ENCODE results near the gene ALOX12B.
A peak's percentile ranks its signal among the peaks of the same experiment; 100 is the strongest.
"Not testable (repeated sequence)": the region's sequence is repeated elsewhere in the genome, so short reads cannot be mapped to it uniquely, and the experiment has no call there.

The ALOX12B gene

GRCh38 chr17:8118769-8119580, 31.5 kb upstream of the ALOX12B start:
- DNase-seq, result peak; percentile 87

- peak; percentile 77 for DNase-seq
Observed at GRCh38 chr17:8117980-8118768, 30.7 kb upstream of the ALOX12B start, which contains the start of gene ALOXE3. Gene ALOXE3, minus strand, starts transcription at chr17:8118514. Its CDS starts 524 bp downstream, at chr17:8117990.

- DNase-seq, result peak; percentile 18
Observed at GRCh38 chr17:8117367-8117979, 30.0 kb upstream of the ALOX12B start.

GRCh38 chr17:8116776-8117175, 29.3 kb upstream of the ALOX12B start:
- DNase-seq, result no peak

- no peak for DNase-seq
Observed at GRCh38 chr17:8110907-8111306, 23.4 kb upstream of the ALOX12B start.

GRCh38 chr17:8110456-8110804, 22.9 kb upstream of the ALOX12B start:
- DNase-seq, result no peak

GRCh38 chr17:8109661-8110455, 22.3 kb upstream of the ALOX12B start:
- DNase-seq, result peak; percentile 27

- DNase-seq, result no peak
Observed at GRCh38 chr17:8108972-8109660, 21.6 kb upstream of the ALOX12B start.

- DNase-seq, result not testable (repeated sequence)
Observed at GRCh38 chr17:8106980-8107379, 19.5 kb upstream of the ALOX12B start.

GRCh38 chr17:8105957-8106398, 18.5 kb upstream of the ALOX12B start:
- peak; percentile 20 for DNase-seq

GRCh38 chr17:8104911-8105310, 17.4 kb upstream of the ALOX12B start:
- no peak for DNase-seq

GRCh38 chr17:8103549-8103948, 16.0 kb upstream of the ALOX12B start:
- DNase-seq, result no peak

- no peak for DNase-seq
Observed at GRCh38 chr17:8101721-8102120, 14.2 kb upstream of the ALOX12B start.

GRCh38 chr17:8100763-8101162, 13.2 kb upstream of the ALOX12B start:
- no peak for DNase-seq

GRCh38 chr17:8100111-8100510, 12.6 kb upstream of the ALOX12B start:
- DNase-seq, result no peak

- DNase-seq, result no peak
Observed at GRCh38 chr17:8096541-8096940, 9.0 kb upstream of the ALOX12B start.

GRCh38 chr17:8095361-8095760, 7.8 kb upstream of the ALOX12B start:
- no peak for DNase-seq

- DNase-seq, result no peak
Observed at GRCh38 chr17:8091033-8091687, 3.6 kb upstream of the ALOX12B start.

- DNase-seq, result no peak
Observed at GRCh38 chr17:8089728-8090127, 2.2 kb upstream of the ALOX12B start.

- no peak for DNase-seq
Observed at GRCh38 chr17:8087952-8088230, 375 bp upstream of the ALOX12B start.

GRCh38 chr17:8084250-8084649, 3.3 kb downstream of the ALOX12B start:
- DNase-seq, result no peak

GRCh38 chr17:8082292-8082691, 5.2 kb downstream of the ALOX12B start:
- no peak for DNase-seq

Data from EL (cell line).